Aorta (tissue), 5 donors: ENCODE measurements around the gene MEF2C. TPM values are rescaled to one million over a fixed set of nuclear protein-coding genes. Genes with fewer than 3 reads are reported as not detected.

Experiments
- ATAC-seq: fragments of 200-7000 bp; cut with Tn5 transposase; one replicate; pipeline ENCODE4 v1.9.1; 2022; ENCODE audit warnings: moderate library complexity; ENCODE audit not compliant: low FRiP score
- DNase-seq, 2 donors: peaks; one replicate each; pipeline ENCODE4 v3.0.0-alpha.2; 2020
- H3K27ac ChIP-seq, 2 donors: one replicate each; pipeline ENCODE4 v1.5.1; 2013; ENCODE audit warnings: low read length in 2 of 2, mild to moderate bottlenecking in 2 of 2, moderate library complexity in 2 of 2, control low read depth in 1 of 2, inconsistent platforms in 1 of 2, low read depth in 1 of 2
- H3K27me3 ChIP-seq, 2 donors: one replicate each; pipeline ENCODE4 v1.6.1; 2013; ENCODE audit warnings: control low read depth in 1 of 2, low read length in 1 of 2, mild to moderate bottlenecking in 1 of 2, moderate library complexity in 1 of 2; ENCODE audit not compliant: insufficient read depth in 2 of 2, control insufficient read depth in 1 of 2
- H3K36me3 ChIP-seq, 2 donors: one replicate each; pipeline ENCODE4 v1.6.1; 2013; ENCODE audit warnings: control low read depth in 1 of 2, low read length in 1 of 2, mild to moderate bottlenecking in 1 of 2; ENCODE audit not compliant: insufficient read depth in 2 of 2, control insufficient read depth in 1 of 2
- H3K4me1 ChIP-seq, 2 donors: one replicate each; pipeline ENCODE4 v1.6.1; 2013; ENCODE audit warnings: low read length in 2 of 2, control low read depth in 1 of 2, mild to moderate bottlenecking in 1 of 2, moderate library complexity in 1 of 2; ENCODE audit not compliant: insufficient read depth in 2 of 2, control insufficient read depth in 1 of 2
- H3K4me3 ChIP-seq, 2 donors: one replicate each; pipeline ENCODE4 v1.5.1; 2013; ENCODE audit warnings: low read length in 2 of 2, control low read depth in 1 of 2, mild to moderate bottlenecking in 1 of 2
- H3K9me3 ChIP-seq: one replicate; pipeline ENCODE4 v1.6.1; 2013; ENCODE audit warnings: mild to moderate bottlenecking, low read length; ENCODE audit not compliant: control insufficient read depth
- WGBS, 2 donors: extraction: QIAGEN DNeasy Blood & Tissue Kit; methylation state at CpG; one replicate each; pipeline ENCODE4 v1.1.7; 2013; 5-methylcytosine and 5-hydroxymethylcytosine counted together
- intact Hi-C, 2 donors: fragments of 100-400 bp; cut with DNase I; formaldehyde crosslinking; loops; one replicate each; pipeline versions ENCODE4 v1.14.2 to v1.15.0; 2022
- polyA plus RNA-seq, 2 donors: library from polyadenylated mRNA; stranded (reverse); fragments of 200-250 nt; gene quantifications; one replicate each; pipeline ENCODE4 v1.2.3, GENCODE V29; 2013
- total RNA-seq, 2 donors: library from RNA; stranded (reverse); fragmentation: NEBNext Ultra II Directional; extraction: Animal tissue kit (Norgen Biotek cat#: 25700); gene quantifications; one replicate each; pipeline ENCODE4 v1.2.1, GENCODE V29; 2021
- donor health status: healthy with polysubstance abuse.
- donor health status: Bipolar disorder and iron deficiency.
- donor health status: DM: no; HTN: no; CAD: no.
- donor health status: DM: no; HTN: no; CAD: no.
- donor health status: DM: yes; HTN: yes; CAD: no.

The MEF2C gene
- total and polyA plus RNA-seq, 4 donors: 22.0 to 186 (median 80.3) TPM

GRCh38 chr5:88876714-88877113, 6.3 kb downstream of the MEF2C start:
- peaks cover 0 to 2% of the 10 kb centered on the region in 2 donors for H3K4me1 ChIP-seq
- H3K27me3 ChIP-seq: no peaks in the 10 kb centered on the region
- no peaks in the 10 kb centered on the region for H3K9me3 ChIP-seq
- H3K4me3 ChIP-seq: peak overlapping the region in 1 of 2 donors; percentile 23
- H3K27ac ChIP-seq: no peak overlapping the region
- H3K36me3 ChIP-seq: no peaks in the 10 kb centered on the region
- no peak for ATAC-seq
- intact Hi-C loops: no loop called here
- WGBS, 2 donors: 17 to 18% methylated on average over 2 of the region's 2 CpGs
- DNase-seq: no peak

- H3K27me3 ChIP-seq: no peaks in the 10 kb centered on the region
- 5 to 7% methylated on average over 5 of the region's 5 CpGs for WGBS, 2 donors
- peaks cover 2 to 3% of the 10 kb centered on the region in 2 donors for H3K4me1 ChIP-seq
- no peaks in the 10 kb centered on the region for H3K9me3 ChIP-seq
- H3K27ac ChIP-seq: no peak overlapping the region
- no peak for DNase-seq
- peak; percentile 49 for ATAC-seq
- peak overlapping the region; percentile 35 to 69 for H3K4me3 ChIP-seq
- intact Hi-C loops: no loop called here
- no peaks in the 10 kb centered on the region for H3K36me3 ChIP-seq
These were observed 7.4 kb downstream of the MEF2C start for GRCh38 chr5:88875341-88876234.

GRCh38 chr5:88873447-88873846, 9.5 kb downstream of the MEF2C start:
- H3K27me3 ChIP-seq: no peaks in the 10 kb centered on the region
- H3K36me3 ChIP-seq: no peaks in the 10 kb centered on the region
- DNase-seq (no peak), ATAC-seq (no peak)
- H3K4me3 ChIP-seq: peak overlapping the region in 1 of 2 donors; percentile 31
- H3K9me3 ChIP-seq: no peaks in the 10 kb centered on the region
- H3K27ac ChIP-seq: no peak overlapping the region
- H3K4me1 ChIP-seq: peaks cover 2 to 4% of the 10 kb centered on the region in 2 donors
- intact Hi-C loops: no loop called here
- WGBS, 2 donors: 67 to 80% methylated on average over 6 of the region's 6 CpGs

GRCh38 chr5:88872971-88873370, 10.0 kb downstream of the MEF2C start:
- peak overlapping the region in 1 of 2 donors; percentile 31 for H3K4me3 ChIP-seq
- intact Hi-C loops: no loop called here
- ATAC-seq (no peak), DNase-seq (no peak)
- peaks cover 2 to 6% of the 10 kb centered on the region in 2 donors for H3K4me1 ChIP-seq
- H3K36me3 ChIP-seq: no peaks in the 10 kb centered on the region
- H3K27ac ChIP-seq: no peak overlapping the region
- 72 to 77% methylated on average over 6 of the region's 6 CpGs for WGBS, 2 donors
- no peaks in the 10 kb centered on the region for H3K27me3 ChIP-seq
- H3K9me3 ChIP-seq: no peaks in the 10 kb centered on the region

GRCh38 chr5:88870285-88870684, 12.7 kb downstream of the MEF2C start:
- WGBS, 2 donors: 39 to 40% methylated on average over 2 of the region's 2 CpGs
- Histone ChIP-seq H3K4me3 (no peak overlapping the region), H3K36me3 (no peaks in the 10 kb centered on the region), H3K27ac (no peak overlapping the region), H3K9me3 (no peaks in the 10 kb centered on the region), H3K4me1 (peaks cover 2 to 6% of the 10 kb centered on the region in 2 donors), H3K27me3 (no peaks in the 10 kb centered on the region)
- intact Hi-C loops: no loop called here
- no peak for ATAC-seq
- no peak for DNase-seq

- Histone ChIP-seq H3K4me3 (no peak overlapping the region), H3K27me3 (no peaks in the 10 kb centered on the region), H3K36me3 (no peaks in the 10 kb centered on the region), H3K4me1 (peaks cover 2 to 6% of the 10 kb centered on the region in 2 donors), H3K9me3 (no peaks in the 10 kb centered on the region), H3K27ac (no peak overlapping the region)
- DNase-seq (no peak), ATAC-seq (no peak)
- 27 to 36% methylated on average over 7 of the region's 7 CpGs for WGBS, 2 donors
- intact Hi-C loops: no loop called here
These were observed 14.4 kb downstream of the MEF2C start for GRCh38 chr5:88868468-88869068.

GRCh38 chr5:88867638-88868037, 15.3 kb downstream of the MEF2C start:
- Histone ChIP-seq H3K9me3 (no peaks in the 10 kb centered on the region), H3K4me1 (peaks cover 0 to 11% of the 10 kb centered on the region in 2 donors), H3K36me3 (no peaks in the 10 kb centered on the region), H3K27ac (no peak overlapping the region), H3K4me3 (no peak overlapping the region), H3K27me3 (no peaks in the 10 kb centered on the region)
- DNase-seq: no peak
- ATAC-seq: no peak
- 90 to 91% methylated on average over 6 of the region's 6 CpGs for WGBS, 2 donors
- intact Hi-C loops: no loop called here

GRCh38 chr5:88863523-88863922, 19.5 kb downstream of the MEF2C start:
- DNase-seq: no peak
- H3K9me3 ChIP-seq: no peaks in the 10 kb centered on the region
- 95 to 96% methylated on average over 5 of the region's 5 CpGs for WGBS, 2 donors
- intact Hi-C loops: no loop called here
- H3K27ac ChIP-seq: no peak overlapping the region
- H3K27me3 ChIP-seq: no peaks in the 10 kb centered on the region
- no peaks in the 10 kb centered on the region for H3K36me3 ChIP-seq
- H3K4me1 ChIP-seq: peaks cover 2 to 11% of the 10 kb centered on the region in 2 donors
- no peak overlapping the region for H3K4me3 ChIP-seq
- no peak for ATAC-seq
